Measurements from ENCODE around the gene RGPD3.
A peak's percentile ranks its signal among the peaks of the same experiment; 100 is the strongest.
"Not testable (repeated sequence)": the region's sequence is repeated elsewhere in the genome, so short reads cannot be mapped to it uniquely, and the experiment has no call there.

RGPD3 gene

GRCh38 chr2:106468107-106468506, at the start of gene RGPD3:
TSS of gene RGPD3 (minus strand) at chr2:106468413. CDS start at chr2:106468288, 125 bp downstream.
- not testable (repeated sequence) for DNase-seq

GRCh38 chr2:106517329-106517728, 49.1 kb upstream of the RGPD3 start:
- no peak for DNase-seq

DNA sequence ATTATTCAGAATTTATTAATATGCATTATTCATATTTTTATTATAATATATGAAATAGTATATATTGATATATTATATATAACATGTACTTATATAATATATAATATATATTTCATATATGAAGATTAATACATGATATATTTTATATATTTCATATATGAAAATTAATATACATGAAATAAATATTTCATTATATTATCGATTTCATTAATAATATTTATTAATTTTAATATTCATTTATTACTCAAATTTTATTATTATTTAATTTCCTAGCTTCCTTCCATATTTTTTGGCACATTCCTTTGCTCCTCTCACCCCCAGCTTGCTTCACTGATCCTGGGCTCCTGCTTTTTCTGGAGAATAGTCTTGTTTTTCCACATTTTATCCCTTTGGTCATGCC, 48.7 kb upstream of the RGPD3 start:
- DNase-seq, result no peak

- no peak for DNase-seq
These were observed 48.2 kb upstream of the RGPD3 start for GRCh38 chr2:106516436-106516835.

DNA sequence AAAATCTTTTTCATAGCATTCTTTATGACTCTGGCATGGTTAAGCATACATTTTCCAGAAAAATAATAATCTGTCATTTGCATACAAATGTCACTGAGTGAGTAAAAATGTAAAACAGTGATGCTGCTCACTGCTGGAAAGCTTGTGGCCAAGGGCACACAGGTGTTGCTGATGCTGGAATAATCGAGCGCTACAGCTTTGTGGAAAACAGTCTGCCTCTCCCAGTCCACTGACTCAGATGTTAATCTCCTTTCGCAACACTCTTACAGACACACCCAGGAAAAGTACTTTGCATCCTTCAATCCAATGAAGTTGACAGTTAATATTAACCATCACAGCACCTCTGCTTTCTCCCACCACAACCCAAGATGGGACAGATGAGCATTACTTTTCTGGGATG, 46.6 kb upstream of the RGPD3 start:
- peak; percentile 15 for DNase-seq

DNA sequence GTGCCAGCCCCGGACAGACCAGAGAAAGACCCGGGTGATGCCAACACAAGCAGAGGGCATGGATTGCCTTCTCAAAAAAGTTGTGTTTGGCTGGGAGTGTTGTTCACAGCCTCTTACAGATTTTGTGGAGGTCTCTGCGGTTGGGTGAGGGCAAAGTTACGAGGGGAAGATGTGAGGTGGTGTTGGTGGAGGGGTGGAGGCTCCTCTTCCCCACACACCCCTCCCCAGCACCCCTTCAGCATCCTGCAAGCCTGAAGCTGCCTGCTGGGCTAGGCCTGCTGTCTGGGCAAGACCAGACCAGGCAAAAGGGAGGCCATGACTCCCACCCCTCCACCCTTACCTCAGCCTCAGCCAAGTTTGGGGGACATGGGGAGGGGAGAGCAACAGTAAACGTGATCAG, 45.2 kb upstream of the RGPD3 start:
- not testable (repeated sequence) for DNase-seq

DNA sequence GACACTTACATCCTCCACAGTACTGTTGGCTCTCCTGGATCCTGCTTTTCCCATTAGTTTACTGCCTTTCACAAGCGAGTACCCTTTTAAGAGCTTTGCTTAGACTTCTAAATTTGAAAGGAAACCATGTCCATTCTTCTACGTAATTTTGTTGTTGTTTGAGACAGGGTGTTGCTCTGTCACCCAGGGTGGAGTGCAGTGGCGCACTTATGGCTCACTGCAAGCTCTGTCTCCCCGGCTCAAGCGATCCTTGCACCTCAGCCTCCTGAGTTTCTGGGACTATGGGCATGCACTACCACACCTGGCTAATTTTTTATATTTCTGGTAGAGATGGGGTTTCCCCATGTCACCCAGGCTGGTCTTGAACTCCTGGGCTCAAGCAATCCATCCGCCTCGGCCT, 43.7 kb upstream of the RGPD3 start:
- DNase-seq, result not testable (repeated sequence)

DNA sequence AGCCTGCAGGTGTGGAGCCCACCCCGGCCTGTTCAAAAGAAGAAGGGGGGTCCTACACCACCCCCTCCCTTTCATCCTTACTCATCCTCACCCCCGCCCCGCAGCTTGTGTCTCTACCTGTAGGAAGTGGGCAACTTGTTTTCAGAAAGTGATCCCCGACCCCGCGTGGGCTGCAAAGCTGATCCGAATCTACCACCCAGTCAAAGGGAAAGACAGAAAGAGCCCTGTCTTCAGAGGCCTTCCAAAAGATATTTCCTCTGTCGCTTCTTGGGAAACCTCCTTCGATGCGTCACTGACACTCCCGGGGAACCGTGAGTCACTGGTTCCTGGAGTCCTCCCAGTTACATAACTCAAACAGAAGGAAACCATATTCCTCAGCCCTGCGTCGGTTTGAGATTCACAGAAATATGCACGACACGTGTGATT, 43.3 kb upstream of the RGPD3 start:
- DNase-seq, result peak; percentile 61

- not testable (repeated sequence) for DNase-seq
These were observed 42.6 kb upstream of the RGPD3 start for GRCh38 chr2:106510791-106511190.

DNA sequence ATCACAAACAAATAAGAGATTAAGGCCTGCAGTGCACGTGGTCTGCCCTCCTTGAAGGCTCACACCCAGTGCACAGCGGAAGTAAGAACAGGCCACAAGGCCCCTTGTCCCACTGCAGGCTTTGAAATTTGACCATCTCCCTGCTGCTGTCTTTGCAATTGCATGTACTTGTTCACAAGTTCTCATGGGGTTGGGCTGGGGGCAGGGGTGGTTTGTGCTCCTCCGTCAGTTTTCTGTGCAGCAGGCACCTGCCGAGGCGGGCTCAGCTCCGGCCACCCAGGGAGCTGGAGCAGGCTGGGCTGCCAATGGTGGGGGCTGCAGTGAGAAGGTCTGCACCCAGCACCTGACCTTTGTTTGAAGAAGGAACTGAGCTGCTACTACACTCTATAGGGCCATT, 41.2 kb upstream of the RGPD3 start:
- DNase-seq, result not testable (repeated sequence)

DNA sequence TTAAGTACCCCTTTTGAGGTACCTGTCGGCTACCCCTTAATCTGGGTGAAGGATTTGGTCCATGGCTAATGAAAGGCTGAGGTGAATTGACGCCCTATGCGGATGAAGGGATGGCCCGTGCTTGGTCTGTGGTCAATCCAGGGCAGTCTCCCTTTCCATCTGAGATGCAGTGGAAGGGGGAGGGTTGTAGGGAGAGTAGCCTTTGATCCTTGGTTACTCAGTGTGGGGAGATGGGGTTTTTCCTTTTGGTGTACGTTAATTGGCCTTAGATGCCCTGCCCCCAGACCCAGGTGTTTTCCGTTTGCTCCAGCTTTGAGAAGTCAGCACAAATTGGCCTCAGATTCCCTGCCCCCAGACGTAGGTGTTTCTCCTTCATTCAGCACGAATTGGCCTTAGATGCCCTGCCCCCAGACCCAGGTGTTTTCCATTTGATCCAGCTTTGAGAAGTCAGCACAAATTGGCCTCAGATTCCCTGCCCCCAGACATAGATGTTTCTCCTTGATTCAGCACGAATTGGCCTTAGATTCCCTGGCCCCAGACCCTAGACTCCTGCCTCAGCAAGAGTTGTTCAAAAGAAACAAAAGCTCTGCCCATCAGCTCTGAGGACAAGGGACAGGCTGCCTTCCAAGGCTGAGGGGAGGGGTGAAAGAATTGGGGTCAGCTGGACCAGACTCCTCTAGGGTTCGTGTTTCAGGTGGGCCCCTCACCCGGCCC, 40.6 kb upstream of the RGPD3 start:
- DNase-seq, result not testable (repeated sequence)

GRCh38 chr2:106506002-106506687, 37.9 kb upstream of the RGPD3 start:
- not testable (repeated sequence) for DNase-seq

DNA sequence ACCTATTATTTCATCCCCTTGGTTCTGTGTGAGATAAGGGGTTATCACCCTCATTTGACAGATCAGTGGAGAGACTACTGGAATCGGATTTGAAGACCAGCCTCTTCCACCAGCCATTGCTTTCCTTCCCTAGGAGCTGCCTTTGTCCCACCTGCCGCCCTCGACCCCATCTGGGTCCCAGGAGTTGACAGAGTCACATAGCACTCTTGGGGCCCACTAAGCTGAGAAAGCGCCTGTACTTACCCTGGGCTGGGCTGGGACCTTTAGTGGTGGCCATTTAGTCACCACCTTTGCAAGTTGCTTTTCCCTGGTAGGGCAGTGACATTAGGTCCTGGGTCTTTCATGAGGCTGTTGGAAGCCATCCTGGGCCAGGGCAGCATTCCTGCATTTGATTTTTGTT, 36.6 kb upstream of the RGPD3 start:
- DNase-seq, result not testable (repeated sequence)

- not testable (repeated sequence) for DNase-seq
These were observed 36.0 kb upstream of the RGPD3 start for GRCh38 chr2:106504192-106504591.

DNA sequence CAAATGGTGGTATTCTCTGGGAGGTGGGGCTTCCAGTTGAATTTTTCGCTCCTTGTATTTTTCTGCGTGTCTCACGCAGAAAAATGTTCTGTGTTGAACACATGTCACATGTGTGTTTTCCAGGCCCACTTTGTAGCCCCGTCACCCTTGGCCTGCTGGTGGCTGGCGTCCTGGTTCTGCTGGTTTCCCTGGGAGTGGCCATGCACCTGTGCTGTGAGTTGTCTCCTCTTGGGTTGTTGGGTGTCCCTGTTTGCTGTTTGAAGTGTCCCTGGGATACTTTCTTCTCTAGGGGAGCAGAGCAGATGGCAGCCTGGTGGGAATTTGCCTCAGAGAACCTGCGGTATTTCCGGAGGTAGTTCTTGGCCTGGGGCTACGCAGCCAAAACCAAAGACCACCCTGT, 34.1 kb upstream of the RGPD3 start:
- not testable (repeated sequence) for DNase-seq

GRCh38 chr2:106500350-106500749, 32.1 kb upstream of the RGPD3 start:
- not testable (repeated sequence) for DNase-seq

DNA sequence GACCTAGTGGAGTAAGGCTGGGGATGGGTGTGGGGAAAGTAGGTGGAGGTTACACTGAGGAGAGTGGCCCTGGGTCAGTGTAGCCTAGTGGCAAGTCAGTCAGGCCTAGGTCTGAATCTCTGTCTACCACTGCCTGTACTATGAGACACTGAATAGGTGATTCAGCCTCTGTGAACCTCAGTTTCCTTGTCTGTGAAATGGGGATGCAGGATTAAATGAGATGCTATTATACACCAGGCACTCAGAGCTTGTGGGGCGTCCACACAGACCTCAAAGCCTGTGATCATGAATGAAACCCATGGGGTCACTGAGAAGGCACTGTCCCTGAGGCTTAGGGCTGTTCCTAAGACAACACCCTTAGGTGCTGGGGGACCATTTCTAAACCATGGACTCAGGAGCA, 30.3 kb upstream of the RGPD3 start:
- not testable (repeated sequence) for DNase-seq

DNA sequence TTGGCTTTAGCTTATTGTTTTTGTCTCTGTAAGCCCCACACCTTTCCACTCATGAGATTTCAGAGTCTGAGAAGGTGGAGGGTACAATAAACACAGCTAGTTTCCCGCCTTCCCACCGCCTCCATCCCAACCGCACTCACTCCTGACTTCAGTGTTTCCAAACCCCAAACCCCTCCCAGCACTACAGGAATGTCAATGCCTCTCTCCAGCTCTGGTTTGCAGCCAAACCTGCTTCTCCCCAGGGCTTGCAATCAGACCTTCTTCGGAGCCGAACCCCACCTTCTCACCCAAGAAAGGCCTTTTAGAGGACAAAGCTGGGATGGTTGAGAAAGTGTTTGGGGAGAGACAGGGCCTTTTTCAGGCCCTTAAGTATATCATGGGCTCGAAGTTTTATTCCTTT, 24.7 kb upstream of the RGPD3 start:
- DNase-seq, result not testable (repeated sequence)

- not testable (repeated sequence) for DNase-seq
These were observed 24.2 kb upstream of the RGPD3 start for GRCh38 chr2:106492399-106492798.

- not testable (repeated sequence) for DNase-seq
These were observed 21.5 kb upstream of the RGPD3 start for GRCh38 chr2:106489701-106490100.

GRCh38 chr2:106487386-106488191, 19.4 kb upstream of the RGPD3 start:
- DNase-seq, result not testable (repeated sequence)

GRCh38 chr2:106486551-106487385, 18.6 kb upstream of the RGPD3 start, which contains the start of gene CD8B2:
TSS of gene CD8B2 (plus strand) at chr2:106487364. CDS start at chr2:106487427, 63 bp downstream.
- DNase-seq, result not testable (repeated sequence)
